BE2C (cell line): ENCODE data around the gene VAMP2.

ENCODE experiments used
- DNase-seq: peaks from one replicate; pipeline ENCODE4 v3.0.0-alpha.2; 2020
- H3K27me3 ChIP-seq: fragments of 250-450 bp; sonication (Bioruptor Pico); 2 replicates; pipeline ENCODE4 v1.5.1; 2020; ENCODE audit warnings: mild to moderate bottlenecking
- H3K36me3 ChIP-seq: fragments of 250-450 bp; sonication (Bioruptor Pico); 2 replicates; pipeline ENCODE4 v1.5.1; 2020; ENCODE audit warnings: mild to moderate bottlenecking
- H3K4me1 ChIP-seq: fragments of 250-450 bp; sonication (Bioruptor Pico); 2 replicates; pipeline ENCODE4 v1.5.1; 2020
- H3K4me3 ChIP-seq: 2 replicates; pipeline ENCODE4 v1.5.1; 2011; ENCODE audit warnings: low read depth, low read length
- H3K9me3 ChIP-seq: fragments of 250-450 bp; sonication (Bioruptor Pico); 2 replicates; pipeline ENCODE4 v1.5.1; 2020
- CTCF ChIP-seq: IDR thresholded peaks from 2 replicates; pipeline ENCODE4 v1.5.1; 2012; ENCODE audit warnings: mild to moderate bottlenecking, low read depth, low read length

Gene VAMP2

GRCh38 chr17:8122924-8123694, 39.6 kb downstream of the VAMP2 start:
- TF ChIP-seq CTCF: no peak
- peaks cover 20% of the 10 kb centered on the region for H3K27me3 ChIP-seq
- no peaks in the 10 kb centered on the region for H3K9me3 ChIP-seq
- peak overlapping the region; percentile 78 for H3K4me3 ChIP-seq
- no peaks in the 10 kb centered on the region for H3K36me3 ChIP-seq
- DNase-seq: no peak
- H3K4me1 ChIP-seq: no peaks in the 10 kb centered on the region

GRCh38 chr17:8122422-8122923, 40.3 kb downstream of the VAMP2 start:
- DNase-seq: no peak
- Histone ChIP-seq H3K36me3 (no peaks in the 10 kb centered on the region), H3K9me3 (no peaks in the 10 kb centered on the region), H3K4me1 (no peaks in the 10 kb centered on the region), H3K4me3 (peak overlapping the region; percentile 78), H3K27me3 (peaks cover 20% of the 10 kb centered on the region)
- TF ChIP-seq CTCF: no peak

- H3K4me1 ChIP-seq: no peaks in the 10 kb centered on the region
- H3K27me3 ChIP-seq: peaks cover 21% of the 10 kb centered on the region
- H3K4me3 ChIP-seq: peak overlapping the region; percentile 78
Measured at GRCh38 chr17:8121681-8122421, 40.9 kb downstream of the VAMP2 start.

GRCh38 chr17:8121407-8121680, 41.4 kb downstream of the VAMP2 start:
- Histone ChIP-seq H3K27me3 (peaks cover 24% of the 10 kb centered on the region), H3K36me3 (no peaks in the 10 kb centered on the region), H3K4me1 (no peaks in the 10 kb centered on the region), H3K4me3 (peak overlapping the region; percentile 78), H3K9me3 (no peaks in the 10 kb centered on the region)
- DNase-seq: no peak
- TF ChIP-seq CTCF: no peak

More at GRCh38 chr17:8121681-8122421, 40.9 kb downstream of the VAMP2 start:
- H3K36me3 ChIP-seq: no peaks in the 10 kb centered on the region
- no peaks in the 10 kb centered on the region for H3K9me3 ChIP-seq
- peak; percentile 37 for TF ChIP-seq CTCF
- DNase-seq: peak; percentile 75

GRCh38 chr17:8120520-8121406, 42.0 kb downstream of the VAMP2 start:
- H3K36me3 ChIP-seq: no peaks in the 10 kb centered on the region
- 0 out of 2 replicates have a peak, but pooled peaks have one; percentile 17 for TF ChIP-seq CTCF
- no peaks in the 10 kb centered on the region for H3K9me3 ChIP-seq
- no peaks in the 10 kb centered on the region for H3K4me1 ChIP-seq
- peak; percentile 65 for DNase-seq
- H3K27me3 ChIP-seq: peaks cover 24% of the 10 kb centered on the region
- H3K4me3 ChIP-seq: peak overlapping the region; percentile 78
